ENCODE results near the gene C2CD3. TPM values are rescaled to one million over a fixed set of nuclear protein-coding genes. Genes with fewer than 3 reads are reported as not detected.
A peak's percentile ranks its signal among the peaks of the same experiment; 100 is the strongest.

Gene C2CD3
- total RNA-seq, 1 experiment from 2014 or later: 22.0 TPM

DNA sequence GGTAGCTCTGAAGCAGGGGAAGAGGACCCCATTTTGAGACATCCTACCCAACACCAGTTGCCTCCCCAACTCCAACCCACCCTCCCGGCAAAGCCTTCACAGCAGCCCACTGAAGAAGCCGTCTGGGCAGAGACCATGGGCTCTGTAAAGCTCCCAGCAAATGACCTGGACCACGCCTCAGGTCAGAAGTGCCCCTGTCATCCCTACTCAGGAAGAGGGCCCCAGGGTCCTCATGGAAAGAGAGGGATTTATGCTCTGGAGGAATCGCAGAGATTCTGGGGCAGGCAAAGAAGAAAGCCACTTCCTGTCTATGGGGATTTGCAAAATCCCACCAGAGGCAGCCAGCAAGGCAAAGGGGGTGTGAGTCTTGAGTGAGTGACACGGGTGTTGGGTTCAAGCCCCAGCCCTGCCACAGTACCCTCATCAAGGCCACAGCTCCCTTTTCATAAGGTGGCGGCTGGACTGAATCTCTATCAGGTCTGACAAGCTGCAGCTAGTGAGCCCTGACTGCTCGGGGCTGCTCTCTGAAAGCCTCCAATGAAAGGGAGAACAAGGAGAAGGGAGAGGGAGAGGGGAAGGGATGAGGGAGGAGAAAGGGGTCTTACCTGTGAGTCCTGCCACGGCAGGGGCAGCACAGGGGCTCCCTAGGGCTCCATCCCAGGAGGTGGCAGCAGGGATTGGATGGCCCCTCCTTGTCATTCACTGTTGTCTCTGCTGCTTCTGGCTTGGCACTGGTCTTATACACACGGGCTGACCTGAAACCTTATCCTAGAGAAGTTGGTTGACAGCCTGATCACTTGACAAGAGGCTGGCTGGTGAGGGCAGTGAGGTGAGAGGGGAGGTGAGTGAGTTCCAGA lies 162.2 kb downstream of the C2CD3 start, which contains the start of gene UCP3:
Gene UCP3, minus strand, starts transcription at position 713 of the 857 bp plus-strand sequence. CDS start 2,043 bp downstream, outside the sequence.
- no peak within 1 kb of the TSS for H2AFZ ChIP-seq (ENCODE audit: low read length)
- TF ChIP-seq, protein P1, sequence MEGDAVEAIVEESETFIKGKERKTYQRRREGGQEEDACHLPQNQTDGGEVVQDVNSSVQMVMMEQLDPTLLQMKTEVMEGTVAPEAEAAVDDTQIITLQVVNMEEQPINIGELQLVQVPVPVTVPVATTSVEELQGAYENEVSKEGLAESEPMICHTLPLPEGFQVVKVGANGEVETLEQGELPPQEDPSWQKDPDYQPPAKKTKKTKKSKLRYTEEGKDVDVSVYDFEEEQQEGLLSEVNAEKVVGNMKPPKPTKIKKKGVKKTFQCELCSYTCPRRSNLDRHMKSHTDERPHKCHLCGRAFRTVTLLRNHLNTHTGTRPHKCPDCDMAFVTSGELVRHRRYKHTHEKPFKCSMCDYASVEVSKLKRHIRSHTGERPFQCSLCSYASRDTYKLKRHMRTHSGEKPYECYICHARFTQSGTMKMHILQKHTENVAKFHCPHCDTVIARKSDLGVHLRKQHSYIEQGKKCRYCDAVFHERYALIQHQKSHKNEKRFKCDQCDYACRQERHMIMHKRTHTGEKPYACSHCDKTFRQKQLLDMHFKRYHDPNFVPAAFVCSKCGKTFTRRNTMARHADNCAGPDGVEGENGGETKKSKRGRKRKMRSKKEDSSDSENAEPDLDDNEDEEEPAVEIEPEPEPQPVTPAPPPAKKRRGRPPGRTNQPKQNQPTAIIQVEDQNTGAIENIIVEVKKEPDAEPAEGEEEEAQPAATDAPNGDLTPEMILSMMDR (conservative IDR thresholded peaks at IDR 0.05): no peak
- H4K20me1 ChIP-seq (ENCODE audit: control insufficient read depth, insufficient read depth, insufficient read length): no peaks in the 10 kb centered on the region
- no peak for DNase-seq
- H2BK15ac ChIP-seq (ENCODE audit: low read depth, low read length): no peak within 1 kb of the TSS
- peaks cover 0 to 3% (median 2%) of the 10 kb centered on the region in 3 experiments; a peak in 2 of 7 replicates for H3K36me3 Mint-ChIP-seq (ENCODE audit: insufficient read depth in 1 of 3, low read depth in 3 of 3)
- H3T11ph ChIP-seq (ENCODE audit: low read length): no peak within 1 kb of the TSS
- no peak within 1 kb of the TSS for H2BK120ac ChIP-seq (ENCODE audit: low read depth, low read length, poor library complexity, severe bottlenecking)
- no peaks in the 10 kb centered on the region for H3K27me3 Mint-ChIP-seq (ENCODE audit: low read depth)
- no CpG with 5 or more reads among the region's 9 CpGs for WGBS (ENCODE audit: extremely low coverage, insufficient read length, low lambda C conversion rate)
- H3K4me1 Mint-ChIP-seq: peaks cover 13 to 27% of the 10 kb centered on the region in 2 experiments
- H3K79me1 ChIP-seq (ENCODE audit: insufficient read depth, low read depth, low read length, poor library complexity, severe bottlenecking): no peaks in the 10 kb centered on the region
- H3K27ac ChIP-seq (ENCODE audit: insufficient read length, low read depth, low read length): no peak within 1 kb of the TSS
- H3K9me3 Mint-ChIP-seq: no peaks in the 10 kb centered on the region
- H2BK20ac ChIP-seq (ENCODE audit: low read depth, low read length, poor library complexity, severe bottlenecking): no peak within 1 kb of the TSS
- H3K4ac ChIP-seq (ENCODE audit: low read depth, low read length): no peak within 1 kb of the TSS
- H3K4me3 Mint-ChIP-seq: no peak within 1 kb of the TSS
- no peak within 1 kb of the TSS for H4K8ac ChIP-seq (replicated peaks; ENCODE audit: insufficient read length, low read depth, low read length)
- no peaks in the 10 kb centered on the region for H3K4me1 ChIP-seq (ENCODE audit: insufficient read depth, low read length)
- no peak within 1 kb of the TSS for H2AK5ac ChIP-seq (ENCODE audit: insufficient read length, low read length)
- no peaks in the 10 kb centered on the region for H3K79me2 ChIP-seq (ENCODE audit: insufficient read depth, low read length)
- H3K9me3 ChIP-seq (ENCODE audit: control insufficient read depth, low read depth, low read length): no peaks in the 10 kb centered on the region
- no peaks in the 10 kb centered on the region for H3K27me3 ChIP-seq (ENCODE audit: insufficient read depth, low read length)
- no peaks in the 10 kb centered on the region for H3K23me2 ChIP-seq (ENCODE audit: insufficient read length, low read depth, low read length, poor library complexity, severe bottlenecking)
- no peak within 1 kb of the TSS for H2BK5ac ChIP-seq (ENCODE audit: insufficient read length, low read length)
- no peak within 1 kb of the TSS for H3K23ac ChIP-seq (ENCODE audit: insufficient read length, low read depth, low read length)
- no peak within 1 kb of the TSS for H2BK12ac ChIP-seq (ENCODE audit: insufficient read length, low read depth, low read length)
- H3K14ac ChIP-seq (ENCODE audit: insufficient read depth, low read length): no peak within 1 kb of the TSS; the same call in 1 of the 2 replicates
- H4K5ac ChIP-seq (ENCODE audit: insufficient read length, low read depth, low read length): no peak within 1 kb of the TSS
- no peak within 1 kb of the TSS for H3K4me2 ChIP-seq (ENCODE audit: insufficient read depth, insufficient read length, low read length)
- no peak within 1 kb of the TSS for H4K91ac ChIP-seq (ENCODE audit: insufficient read length, low read depth, low read length)
- peak within 1 kb of the TSS in 2 of 3 experiments; percentile 8 to 37; a peak in 2 of 7 replicates for H3K27ac Mint-ChIP-seq
- no peak within 1 kb of the TSS for H3K56ac ChIP-seq (ENCODE audit: insufficient read length, low read depth, low read length)
- no peak within 1 kb of the TSS for H3K18ac ChIP-seq (ENCODE audit: insufficient read length, low read depth, low read length)
- H3K9ac ChIP-seq (ENCODE audit: extremely low read depth, insufficient read length, low read length): no peak within 1 kb of the TSS

Data from H9 (cell line).